Prostate gland (tissue), 2 donors: ENCODE results near the gene EPN3. TPM values are rescaled to one million over a fixed set of nuclear protein-coding genes. Genes with fewer than 3 reads are reported as not detected.

Source experiments
- DNase-seq: peaks from one replicate; pipeline ENCODE4 v3.0.0-alpha.2; 2019; ENCODE audit warnings: low spot score
- H3K27ac ChIP-seq, 2 donors: fragments of 200-600 bp; sonication (generic); 2 replicates each; pipeline ENCODE4 v1.5.1; 2017 to 2019
- H3K27me3 ChIP-seq: fragments of 200-600 bp; sonication (generic); replicated peaks from 2 replicates; pipeline ENCODE4 v1.5.1; 2019; ENCODE audit not compliant: insufficient read depth
- H3K36me3 ChIP-seq, 2 donors: fragments of 200-600 bp; sonication (generic); 1 replicate in 1 of 2; 2 replicates in 1 of 2; pipeline versions ENCODE4 v1.5.1 to v1.8.1; 2017 to 2019
- H3K4me1 ChIP-seq: fragments of 200-600 bp; sonication (generic); replicated peaks from 2 replicates; pipeline ENCODE4 v1.5.1; 2019
- H3K4me3 ChIP-seq, 2 donors: fragments of 200-600 bp; sonication (generic); 2 replicates each; pipeline ENCODE4 v1.5.1; 2017 to 2019
- H3K9me3 ChIP-seq: fragments of 200-600 bp; sonication (generic); 2 replicates; pipeline ENCODE4 v1.5.1; 2017
- CTCF ChIP-seq, 4 experiments: fragments of 200-600 bp in 2 of 4; fragments of 450-650 bp in 2 of 4; sonication (generic) in 2 of 4; IDR thresholded peaks; 1 replicate in 3 of 4; 2 replicates in 1 of 4; pipeline ENCODE4 v1.5.1; 2016 to 2019; ENCODE audit warnings: antibody characterized with exemption in 4 of 4, mild to moderate bottlenecking in 2 of 4, moderate library complexity in 2 of 4
- POLR2A ChIP-seq: fragments of 450-650 bp; IDR thresholded peaks from one replicate; pipeline ENCODE4 v1.6.1; 2016; ENCODE audit warnings: antibody characterized with exemption, mild to moderate bottlenecking
- POLR2AphosphoS5 ChIP-seq: sonication (generic); formaldehyde crosslinking; IDR thresholded peaks from one replicate; pipeline ENCODE4 v1.6.1; 2017; ENCODE audit warnings: antibody characterized with exemption
- WGBS: methylation state at CpG from one replicate; pipeline ENCODE4 v1.1.5; 2018; 5-methylcytosine and 5-hydroxymethylcytosine counted together
- intact Hi-C: fragments of 100-400 bp; cut with DNase I; formaldehyde crosslinking; loops from one replicate; pipeline ENCODE4 v1.14.2; 2022
- total RNA-seq, 2 donors: library from RNA; depleted of rRNA; stranded (reverse); fragments of >200 nt; gene quantifications; one replicate each; pipeline ENCODE4 v1.1.0, GENCODE V29; 2016

The EPN3 gene
- total RNA-seq, 2 donors from 2014 or later, result 60.8 to 108 TPM

- Histone ChIP-seq H3K9me3 (no peaks in the 10 kb centered on the region), H3K27ac (no peak overlapping the region), H3K4me3 (no peak overlapping the region), H3K27me3 (peaks cover 10% of the 10 kb centered on the region), H3K36me3 (peaks cover 0 to 4% of the 10 kb centered on the region in 2 donors), H3K4me1 (peaks cover 19% of the 10 kb centered on the region)
- DNase-seq, result no peak
- intact Hi-C loops, result no loop called here
- TF ChIP-seq POLR2AphosphoS5 (no peak), CTCF (IDR thresholded peaks at IDR 0.05) (no peak)
- 71% methylated on average over 4 of the region's 4 CpGs for WGBS
Observed at GRCh38 chr17:50558091-50558490, 25.6 kb downstream of the EPN3 start.

- peaks cover 0 to 4% of the 10 kb centered on the region in 2 donors for H3K36me3 ChIP-seq
- TF ChIP-seq POLR2AphosphoS5 (no peak), CTCF (IDR thresholded peaks at IDR 0.05) (no peak), POLR2A (no peak)
- no peak overlapping the region for H3K4me3 ChIP-seq
- H3K27me3 ChIP-seq, result peaks cover 10% of the 10 kb centered on the region
- H3K4me1 ChIP-seq, result peaks cover 19% of the 10 kb centered on the region
- H3K27ac ChIP-seq, result no peak overlapping the region
- intact Hi-C loops, result no loop called here
- WGBS, result 27% methylated on average over 13 of the region's 18 CpGs
- H3K9me3 ChIP-seq, result no peaks in the 10 kb centered on the region
- no peak for DNase-seq
Observed at GRCh38 chr17:50558581-50558940, 26.0 kb downstream of the EPN3 start.

- H3K27me3 ChIP-seq, result peaks cover 10% of the 10 kb centered on the region
- peaks cover 0 to 4% of the 10 kb centered on the region in 2 donors for H3K36me3 ChIP-seq
- TF ChIP-seq POLR2AphosphoS5 (no peak), POLR2A (no peak), CTCF (IDR thresholded peaks at IDR 0.05) (no peak)
- H3K27ac ChIP-seq, result no peak overlapping the region
- no peaks in the 10 kb centered on the region for H3K9me3 ChIP-seq
- H3K4me3 ChIP-seq, result peak overlapping the region in 1 of 2 donors; percentile 43
- intact Hi-C loops, result no loop called here
- H3K4me1 ChIP-seq, result peaks cover 19% of the 10 kb centered on the region
- 4% methylated on average over 51 of the region's 55 CpGs for WGBS
- DNase-seq, result no peak
Observed at GRCh38 chr17:50558941-50559614, 26.5 kb downstream of the EPN3 start.

- H3K4me3 ChIP-seq, result peak overlapping the region; percentile 37 to 43
- no peaks in the 10 kb centered on the region for H3K9me3 ChIP-seq
- peaks cover 10% of the 10 kb centered on the region for H3K27me3 ChIP-seq
- no peak for TF ChIP-seq CTCF (IDR thresholded peaks at IDR 0.05)
- no peak for TF ChIP-seq POLR2A
- no peak for TF ChIP-seq POLR2AphosphoS5
- H3K4me1 ChIP-seq, result peaks cover 19% of the 10 kb centered on the region
- intact Hi-C loops, result no loop called here
- H3K27ac ChIP-seq, result no peak overlapping the region
- no peak for DNase-seq
- H3K36me3 ChIP-seq, result peaks cover 0 to 4% of the 10 kb centered on the region in 2 donors
- WGBS, result 2% methylated on average over 22 of the region's 27 CpGs
Observed at GRCh38 chr17:50559674-50560184, 27.2 kb downstream of the EPN3 start.

GRCh38 chr17:50560185-50560824, 27.8 kb downstream of the EPN3 start, which contains the start of gene CACNA1G:
Gene CACNA1G (plus strand): TSS chr17:50560715. CDS start chr17:50561460, 745 bp downstream.
- intact Hi-C loops, result no loop called here
- WGBS, result under 1% methylated on average over 56 of the region's 56 CpGs

More at GRCh38 chr17:50560185-50560824, 27.8 kb downstream of the EPN3 start, which contains the start of gene CACNA1G:
- Histone ChIP-seq H3K36me3 (peaks cover 0 to 4% of the 10 kb centered on the region in 2 donors), H3K4me1 (peaks cover 19% of the 10 kb centered on the region), H3K27ac (no peak within 1 kb of the TSS), H3K4me3 (peak within 1 kb of the TSS; percentile 37 to 43), H3K9me3 (no peaks in the 10 kb centered on the region), H3K27me3 (peaks cover 10% of the 10 kb centered on the region)
- TF ChIP-seq CTCF (IDR thresholded peaks at IDR 0.05) (no peak), POLR2A (peak; percentile 40)
- peak; percentile 81 for DNase-seq
